ENCODE results near the gene STRA6.

Gene STRA6

GRCh38 chr15:74135041-74135565 is 67.5 kb downstream of the STRA6 start:
- DNase-seq, result no peak

GRCh38 chr15:74134387-74135027 is 68.1 kb downstream of the STRA6 start:
- DNase-seq, result peak in 7 of 56 donors; percentile 13 to 48 (median 25)

GRCh38 chr15:74133694-74134386 is 68.7 kb downstream of the STRA6 start:
- DNase-seq, result no peak

- DNase-seq, result peak in 1 of 56 donors; percentile 28
Observed at GRCh38 chr15:74132681-74133651, 69.6 kb downstream of the STRA6 start.

- no peak for DNase-seq
Observed at GRCh38 chr15:74131628-74132413, 70.8 kb downstream of the STRA6 start.

- DNase-seq, result peak in 1 of 56 donors; percentile 17
Observed at GRCh38 chr15:74130849-74131627, 71.5 kb downstream of the STRA6 start.

GRCh38 chr15:74130155-74130848 is 72.3 kb downstream of the STRA6 start, which contains the start of gene ISLR2:
Gene ISLR2, plus strand, starts transcription at chr15:74130586. Its CDS starts 2,169 bp downstream, at chr15:74132755.
- peak in 14 of 56 donors; percentile 18 to 67 (median 44) for DNase-seq

- peak in 5 of 56 donors; percentile 25 to 43 (median 35) for DNase-seq
Observed at GRCh38 chr15:74129586-74130154, 72.9 kb downstream of the STRA6 start.

Measured in nucleus accumbens (tissue), 56 donors.